H1 (cell line): Measurements from ENCODE around the gene MYL7. TPM values are rescaled to one million over a fixed set of nuclear protein-coding genes. Genes with fewer than 3 reads are reported as not detected.

ENCODE experiments used
- JUND ChIP-seq: IDR thresholded peaks from 2 replicates; pipeline ENCODE4 v1.6.1; 2011; ENCODE audit warnings: mild to moderate bottlenecking, improper control_type of control experiment, low read length
- polyA plus RNA-seq, 7 experiments: library from polyadenylated mRNA; depleted of rRNA in 3 of 7; stranded (reverse) in 5 of 7; unstranded in 2 of 7; fragments of >200 nt in 5 of 7; fragments of 200-250 nt in 2 of 7; gene quantifications; 1 replicate in 5 of 7; 2 replicates in 1 of 7; 4 replicates in 1 of 7; pipeline versions ENCODE4 v1.2.1 to v1.2.3, GENCODE V29; 2011 to 2013; ENCODE audit warnings: missing spikeins in 2 of 7, mixed read lengths in 2 of 7
- total RNA-seq: library from RNA; stranded (reverse); fragmentation: NEBNext Ultra II Directional; extraction: Animal tissue kit (Norgen Biotek cat#: 25700); gene quantifications from 2 replicates; pipeline ENCODE4 v1.2.1, GENCODE V29; 2021

The MYL7 gene
- total and polyA plus RNA-seq, 2 of the 8 experiments (the other 6 are each of a cell fraction or from before 2014, with no cell fraction given): 3.3 to 3.4 TPM

GRCh38 chr7:44140341-44140740 is 791 bp downstream of the MYL7 start (continued):
- TF ChIP-seq JUND: no peak
